H1 (cell line): Measurements from ENCODE around the gene ASTN2. TPM values are rescaled to one million over a fixed set of nuclear protein-coding genes. Genes with fewer than 3 reads are reported as not detected.

ENCODE experiments used
- CTCF ChIA-PET: fragments of 300-600 bp; sonication (Branson Sonifier 250); formaldehyde crosslinking; loops from one replicate; lab custom pipeline; 2021; ENCODE audit not compliant: partially characterized antibody; lab: Charles Lee
- POLR2A ChIA-PET: fragments of 300-600 bp; sonication (Branson Sonifier 250); formaldehyde crosslinking; loops from one replicate; lab custom pipeline; 2021; ENCODE audit warnings: inconsistent platforms; ENCODE audit not compliant: partially characterized antibody; lab: Charles Lee
- DNase-seq, 2 experiments: peaks; one replicate each; pipeline versions ENCODE4 v3.0.0 to v3.0.0-alpha.2; 2010 to 2022; ENCODE audit warnings: low spot score in 2 of 2, low read depth in 1 of 2, mixed read lengths in 1 of 2
- FAIRE-seq: peaks from 2 replicates; lab custom pipeline; 2011; peaks lifted over from hg19 to GRCh38; lab: Jason Lieb, UNC
- H2AFZ ChIP-seq: 2 replicates; pipeline ENCODE4 v1.8.1; 2012; ENCODE audit warnings: low read length, inconsistent platforms
- H2AK5ac ChIP-seq: 2 replicates; pipeline ENCODE4 v1.6.1; 2013; ENCODE audit warnings: low read depth, low read length
- H2BK120ac ChIP-seq: replicated peaks from 2 replicates; pipeline ENCODE3; 2013; ENCODE audit warnings: low read depth, low read length, inconsistent platforms
- H2BK12ac ChIP-seq: 2 replicates; pipeline ENCODE4 v1.6.1; 2013; ENCODE audit warnings: low read depth, low read length
- H2BK15ac ChIP-seq: 2 replicates; pipeline ENCODE4 v1.6.1; 2013; ENCODE audit warnings: low read length
- H2BK20ac ChIP-seq: 2 replicates; pipeline ENCODE4 v1.6.1; 2013; ENCODE audit warnings: low read length
- H2BK5ac ChIP-seq: 2 replicates; pipeline ENCODE4 v1.6.1; 2013; ENCODE audit warnings: low read depth, low read length
- H3K14ac ChIP-seq: 2 replicates; pipeline ENCODE4 v1.6.1; 2013; ENCODE audit warnings: inconsistent platforms; ENCODE audit not compliant: insufficient read length
- H3K18ac ChIP-seq: 2 replicates; pipeline ENCODE4 v1.6.1; 2013; ENCODE audit warnings: low read length; ENCODE audit errors: extremely low read depth
- H3K23ac ChIP-seq: 2 replicates; pipeline ENCODE4 v1.6.1; 2013; ENCODE audit warnings: inconsistent platforms; ENCODE audit not compliant: insufficient read length
- H3K23me2 ChIP-seq: 2 replicates; pipeline ENCODE4 v1.6.1; 2013; ENCODE audit warnings: low read depth, low read length
- H3K27ac ChIP-seq: 2 replicates; pipeline ENCODE4 v1.6.1; 2011; ENCODE audit warnings: low read depth, low read length, inconsistent platforms
- H3K27me3 ChIP-seq, 4 experiments: replicated peaks in 1 of 4; 1 replicate in 1 of 4; 2 replicates in 3 of 4; pipeline versions ENCODE4 v1.6.1 to v1.8.1; 2011 to 2013; ENCODE audit warnings: low read length in 3 of 4, mild to moderate bottlenecking in 3 of 4, inconsistent platforms in 2 of 4, mixed read lengths in 2 of 4, moderate library complexity in 1 of 4; ENCODE audit not compliant: control insufficient read depth in 3 of 4, insufficient read depth in 3 of 4; ENCODE audit errors: extremely low read depth in 1 of 4
- H3K36me3 ChIP-seq, 4 experiments: 2 replicates each; pipeline versions ENCODE4 v1.6.1 to v1.8.1; 2011 to 2013; ENCODE audit warnings: mild to moderate bottlenecking in 4 of 4, low read length in 3 of 4, moderate library complexity in 2 of 4, control low read depth in 1 of 4, inconsistent platforms in 1 of 4; ENCODE audit not compliant: insufficient read depth in 4 of 4, control insufficient read depth in 2 of 4
- H3K4ac ChIP-seq: replicated peaks from 2 replicates; pipeline ENCODE3; 2013; ENCODE audit warnings: low read length, low read depth, mixed read lengths, inconsistent platforms; ENCODE audit not compliant: insufficient read length
- H3K4me1 ChIP-seq, 4 experiments: replicated peaks in 1 of 4; 1 replicate in 1 of 4; 2 replicates in 3 of 4; pipeline versions ENCODE4 v1.6.1 to v1.8.1; 2011 to 2013; ENCODE audit warnings: low read length in 3 of 4, inconsistent platforms in 2 of 4, mixed read lengths in 1 of 4; ENCODE audit not compliant: insufficient read depth in 4 of 4, control insufficient read depth in 3 of 4
- H3K4me2 ChIP-seq, 2 experiments: 2 replicates each; pipeline versions ENCODE4 v1.6.1 to v1.8.1; 2011 to 2013; ENCODE audit warnings: low read depth in 2 of 2, low read length in 2 of 2, control low read depth in 1 of 2, inconsistent platforms in 1 of 2, mild to moderate bottlenecking in 1 of 2; ENCODE audit not compliant: insufficient read depth in 1 of 2
- H3K4me3 ChIP-seq, 4 experiments: fragments of 200-600, 300-600 bp in 1 of 4; sonication (generic), shearing (Covaris generic), sonication (Bioruptor Twin) in 1 of 4; 2 replicates each; pipeline versions ENCODE4 v1.5.1 to v1.8.1; 2011 to 2016; ENCODE audit warnings: low read length in 4 of 4, low read depth in 3 of 4, control low read depth in 2 of 4, inconsistent platforms in 2 of 4, mild to moderate bottlenecking in 2 of 4, mixed read lengths in 1 of 4, moderate library complexity in 1 of 4; ENCODE audit not compliant: insufficient read depth in 2 of 4; ENCODE audit errors: extremely low read depth in 1 of 4
- H3K56ac ChIP-seq: replicated peaks from 2 replicates; pipeline ENCODE3; 2013; ENCODE audit warnings: low read depth, mild to moderate bottlenecking, mixed read lengths, low read length, inconsistent platforms; ENCODE audit not compliant: insufficient read length
- H3K79me1 ChIP-seq: 2 replicates; pipeline ENCODE4 v1.6.1; 2013; ENCODE audit warnings: low read depth, low read length, control low read depth
- H3K79me2 ChIP-seq, 2 experiments: 2 replicates each; pipeline versions ENCODE4 v1.6.1 to v1.8.1; 2012 to 2013; ENCODE audit warnings: low read length in 2 of 2, mild to moderate bottlenecking in 2 of 2, inconsistent platforms in 1 of 2; ENCODE audit not compliant: insufficient read depth in 2 of 2, control insufficient read depth in 1 of 2
- H3K9ac ChIP-seq, 4 experiments: replicated peaks in 1 of 4; 1 replicate in 1 of 4; 2 replicates in 3 of 4; pipeline versions ENCODE4 v1.6.1 to v1.8.1; 2011 to 2013; ENCODE audit warnings: low read depth in 3 of 4, low read length in 3 of 4, control low read depth in 2 of 4, mild to moderate bottlenecking in 2 of 4, moderate library complexity in 2 of 4, inconsistent platforms in 1 of 4; ENCODE audit errors: extremely low read depth in 1 of 4
- H3K9me3 ChIP-seq, 2 experiments: 2 replicates each; pipeline versions ENCODE4 v1.6.1 to v1.8.1; 2012 to 2013; ENCODE audit warnings: mild to moderate bottlenecking in 2 of 2, moderate library complexity in 2 of 2, control low read depth in 1 of 2, inconsistent platforms in 1 of 2, low read depth in 1 of 2, low read length in 1 of 2, mixed read lengths in 1 of 2; ENCODE audit not compliant: insufficient read depth in 2 of 2
- H4K20me1 ChIP-seq, 2 experiments: replicated peaks in 1 of 2; 2 replicates each; pipeline versions ENCODE3 to v1.8.1; 2011 to 2013; ENCODE audit warnings: inconsistent platforms in 2 of 2, low read length in 2 of 2, mild to moderate bottlenecking in 1 of 2; ENCODE audit not compliant: insufficient read depth in 2 of 2, control insufficient read depth in 1 of 2
- H4K5ac ChIP-seq: 2 replicates; pipeline ENCODE4 v1.6.1; 2013; ENCODE audit warnings: low read length, low read depth, mixed read lengths, inconsistent platforms; ENCODE audit not compliant: insufficient read length
- H4K8ac ChIP-seq: 2 replicates; pipeline ENCODE4 v1.8.0; 2013; ENCODE audit warnings: mild to moderate bottlenecking, moderate library complexity, low read length, inconsistent platforms; ENCODE audit not compliant: insufficient read depth; ENCODE audit errors: extremely low read depth
- H4K91ac ChIP-seq: replicated peaks from 2 replicates; pipeline ENCODE3; 2013; ENCODE audit warnings: low read length, mixed read lengths, inconsistent platforms; ENCODE audit not compliant: insufficient read length
- ASH2L ChIP-seq: fragments of 200-600, 300-600 bp; sonication (generic); IDR thresholded peaks from one replicate; pipeline ENCODE4 v1.7.1; 2017; ENCODE audit warnings: low read length
- CHD2 ChIP-seq: IDR thresholded peaks from 2 replicates; pipeline ENCODE4 v1.6.1; 2012; ENCODE audit warnings: low read length, improper control_type of control experiment
- POLR2AphosphoS5 ChIP-seq: IDR thresholded peaks from 2 replicates; pipeline ENCODE4 v1.6.1; 2011; ENCODE audit warnings: low read depth, low read length
- RNF2 ChIP-seq: fragments of 200-900, 300-1000 bp; sonication (generic); IDR thresholded peaks from 2 replicates; pipeline ENCODE4 v1.7.1; 2016; ENCODE audit warnings: borderline replicate concordance, low read depth, mild to moderate bottlenecking, antibody characterized with exemption, low read length; ENCODE audit not compliant: poor library complexity, severe bottlenecking; ENCODE audit errors: missing control alignments
- WGBS, 2 experiments: shearing (Covaris generic) in 1 of 2; methylation state at CpG; one replicate each; pipeline versions ENCODE4 v1.1.6 to v1.1.7; 2013 to 2015; ENCODE audit warnings: low lambda C conversion rate in 2 of 2, mixed read lengths in 2 of 2, inconsistent platforms in 1 of 2, low coverage in 1 of 2, missing lambda C conversion rate in 1 of 2; ENCODE audit not compliant: insufficient replicate concordance in 2 of 2, insufficient coverage in 1 of 2, insufficient read length in 1 of 2; ENCODE audit errors: extremely low coverage in 1 of 2, missing lambda C conversion rate in 1 of 2; 5-methylcytosine and 5-hydroxymethylcytosine counted together
- polyA plus RNA-seq, 7 experiments: library from polyadenylated mRNA; depleted of rRNA in 3 of 7; stranded (reverse) in 5 of 7; unstranded in 2 of 7; fragments of >200 nt in 5 of 7; fragments of 200-250 nt in 2 of 7; gene quantifications; 1 replicate in 5 of 7; 2 replicates in 1 of 7; 4 replicates in 1 of 7; pipeline versions ENCODE4 v1.2.1 to v1.2.3, GENCODE V29; 2011 to 2013; ENCODE audit warnings: missing spikeins in 2 of 7, mixed read lengths in 2 of 7
- total RNA-seq: library from RNA; stranded (reverse); fragmentation: NEBNext Ultra II Directional; extraction: Animal tissue kit (Norgen Biotek cat#: 25700); gene quantifications from 2 replicates; pipeline ENCODE4 v1.2.1, GENCODE V29; 2021

The ASTN2 gene
- total and polyA plus RNA-seq, 2 of the 8 experiments (the other 6 are each of a cell fraction or from before 2014, with no cell fraction given): 8.2 to 13.7 TPM

DNA sequence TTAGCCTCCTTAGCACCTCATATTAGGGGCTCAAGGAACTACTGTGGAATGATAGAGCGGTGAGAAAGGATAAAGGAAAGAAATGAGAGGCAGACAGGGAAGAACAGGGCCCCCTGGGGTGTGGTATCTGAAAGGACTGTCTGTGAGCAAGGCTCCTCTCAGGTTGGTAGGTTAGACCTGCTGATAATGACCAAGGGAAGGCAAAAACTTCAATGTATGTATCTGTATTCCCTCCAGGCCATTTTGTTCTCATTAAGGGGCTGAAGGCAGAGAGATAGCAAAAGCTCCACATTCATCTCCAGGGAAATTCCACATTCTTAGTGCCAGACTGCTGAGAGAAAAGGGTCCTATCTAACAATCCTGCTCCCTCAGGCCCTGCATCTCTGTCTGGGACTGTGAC is 699.1 kb downstream of the ASTN2 start:
- WGBS, 2 experiments: 64% methylated on average over 1 of the region's 1 CpG; no CpG with 5 or more reads in 1 of the 2 experiments
- no peaks in the 10 kb centered on the region for H3K36me3 ChIP-seq

More for the DNA sequence above, 699.1 kb downstream of the ASTN2 start:
- Histone ChIP-seq H3K79me1 (no peaks in the 10 kb centered on the region), H3K27ac (no peak overlapping the region), H3K27me3 (no peaks in the 10 kb centered on the region), H3K4me1 (peaks cover 0 to 9% (median 2%) of the 10 kb centered on the region in 4 experiments; a peak in 2 of 7 replicates), H3K9ac (no peak overlapping the region), H4K8ac (no peak overlapping the region), H3K4me2 (peak overlapping the region in 1 of 2 experiments; percentile 22; a peak in 2 of 4 replicates), H2BK15ac (no peak overlapping the region), H3K56ac (no peak overlapping the region), H2BK12ac (no peak overlapping the region), H2AK5ac (no peak overlapping the region), H2BK120ac (no peak overlapping the region), H3K4ac (no peak overlapping the region), H4K20me1 (no peaks in the 10 kb centered on the region), H3K23ac (no peak overlapping the region), H3K14ac (no peak overlapping the region), H3K9me3 (no peaks in the 10 kb centered on the region), H2AFZ (no peak overlapping the region), H2BK5ac (no peak overlapping the region), H3K79me2 (no peaks in the 10 kb centered on the region), H3K4me3 (no peak overlapping the region), H2BK20ac (no peak overlapping the region), H3K18ac (no peak overlapping the region), H3K23me2 (no peaks in the 10 kb centered on the region), H4K91ac (no peak overlapping the region), H4K5ac (no peak overlapping the region)
- POLR2A ChIA-PET: no interaction called here
- DNase-seq: no peak
- CTCF ChIA-PET: interaction anchor here (0.8 kb wide), 1 partner anchor 331 kb away, joined by 3 read pairs; no protein-coding TSS in a partner anchor
- TF ChIP-seq POLR2AphosphoS5 (no peak), CHD2 (no peak), ASH2L (no peak), RNF2 (no peak)
- no peak for FAIRE-seq
